Right forelimb (tissue), 1 donor: ENCODE data around the gene ASIC4.

ENCODE experiments used
- DNase-seq: peaks from one replicate; pipeline ENCODE4 v3.0.0-alpha.2; 2018

ASIC4 gene

GRCh38 chr2:219570924-219571310, 56.6 kb downstream of the ASIC4 start:
- peak; percentile 67 for DNase-seq

- peak; percentile 92 for DNase-seq
Observed at GRCh38 chr2:219571311-219572236, 57.3 kb downstream of the ASIC4 start, which contains the start of gene OBSL1. OBSL1 (minus strand) TSS chr2:219571539; CDS start chr2:219571232, 307 bp downstream.

DNA sequence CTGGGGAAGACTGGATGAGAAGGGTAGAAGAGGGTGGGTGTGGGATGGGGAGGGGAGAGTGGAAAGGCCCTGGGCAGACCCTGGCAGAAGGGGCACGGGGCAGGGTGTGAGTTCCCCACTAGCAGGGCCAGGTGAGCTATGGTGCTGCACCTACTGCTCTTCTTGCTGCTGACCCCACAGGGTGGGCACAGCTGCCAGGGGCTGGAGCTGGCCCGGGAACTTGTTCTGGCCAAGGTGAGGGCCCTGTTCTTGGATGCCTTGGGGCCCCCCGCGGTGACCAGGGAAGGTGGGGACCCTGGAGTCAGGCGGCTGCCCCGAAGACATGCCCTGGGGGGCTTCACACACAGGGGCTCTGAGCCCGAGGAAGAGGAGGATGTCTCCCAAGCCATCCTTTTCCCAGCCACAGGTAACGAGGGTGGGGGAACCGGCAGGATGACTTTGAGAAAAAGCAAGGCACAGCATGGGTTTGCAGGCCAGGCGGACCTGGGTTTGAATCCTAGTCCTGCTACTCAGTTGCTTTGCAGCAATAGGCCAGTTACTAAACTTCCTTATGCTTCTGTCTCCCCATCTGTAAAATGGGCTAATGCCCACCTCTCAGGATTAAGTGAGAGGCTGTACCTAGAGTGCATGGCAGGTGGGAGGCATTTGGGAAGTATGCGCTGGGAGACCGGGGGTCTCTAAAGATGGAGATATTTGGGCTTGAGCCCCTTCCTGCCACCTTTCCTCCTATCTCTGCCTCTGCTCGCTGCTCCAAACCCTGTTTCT, 58.1 kb downstream of the ASIC4 start, which contains the start of gene INHA:
Gene INHA, plus strand, starts transcription at position 74 of the 765 bp plus-strand sequence. Its CDS starts 65 bp downstream, at position 139.
- no peak for DNase-seq

DNA sequence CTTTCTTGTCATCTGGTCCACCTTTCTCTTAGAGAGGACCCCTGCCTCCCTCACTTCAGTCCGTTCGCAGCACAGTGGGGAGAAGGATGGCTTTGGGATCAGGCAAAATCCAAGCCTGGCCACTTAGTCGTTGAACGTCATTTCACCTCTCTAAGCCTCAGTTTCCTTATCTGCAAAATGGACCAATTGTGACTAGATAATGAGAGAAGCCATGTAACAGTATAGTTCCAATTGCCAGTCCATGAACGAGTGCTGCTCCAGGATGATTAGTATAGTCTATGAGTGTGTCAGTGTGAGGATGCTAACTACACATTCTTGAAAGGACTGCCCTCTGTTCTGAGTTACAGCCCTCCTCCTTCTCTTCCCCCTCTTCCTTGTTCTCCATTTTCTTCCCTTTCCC, 58.9 kb downstream of the ASIC4 start:
- no peak for DNase-seq

- DNase-seq, result no peak
Observed at GRCh38 chr2:219574484-219575311, 60.4 kb downstream of the ASIC4 start.

DNA sequence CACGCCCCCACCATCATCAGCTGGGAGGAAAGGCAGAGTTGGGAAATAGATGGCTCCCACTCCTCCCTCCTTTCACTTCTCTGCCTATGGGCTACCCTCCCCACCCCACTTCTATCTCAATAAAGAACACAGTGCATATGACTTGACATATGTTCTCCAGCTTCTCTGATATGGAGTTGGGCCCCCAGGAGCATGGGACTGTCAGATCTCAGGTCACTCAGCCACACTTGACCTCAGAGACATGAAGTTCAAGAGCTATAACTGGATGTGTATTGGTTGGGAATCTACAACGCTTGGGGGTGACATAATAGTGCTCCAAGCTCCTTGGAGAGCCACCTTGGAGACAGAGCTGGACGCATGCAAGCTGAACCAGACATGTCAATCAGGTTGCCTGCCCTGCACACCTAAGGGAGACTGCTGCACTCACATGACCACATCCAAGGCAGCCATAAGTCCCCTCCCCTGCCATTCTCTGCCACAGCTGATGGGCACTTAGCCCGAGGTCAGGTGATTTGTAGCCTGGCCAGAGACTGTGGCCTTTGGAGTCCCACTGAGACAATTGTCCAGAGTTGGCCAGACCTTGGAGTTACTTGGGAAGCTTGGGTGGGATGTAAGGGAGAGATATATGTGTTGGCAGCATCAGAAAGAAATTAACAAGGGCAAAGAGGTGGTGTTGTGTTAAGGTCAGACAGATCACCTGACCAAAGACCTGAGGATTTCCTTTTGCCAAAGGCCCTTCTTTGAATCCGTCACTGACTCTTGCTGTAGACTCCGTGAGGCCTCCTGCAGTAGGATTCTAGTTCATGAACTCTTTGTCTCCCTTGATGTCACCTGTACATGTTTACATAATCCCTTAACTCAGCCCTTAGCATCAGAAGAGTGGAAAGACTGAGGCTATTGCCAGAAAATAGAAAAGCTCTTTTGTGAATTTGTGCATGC, 61.6 kb downstream of the ASIC4 start:
- DNase-seq, result no peak

DNA sequence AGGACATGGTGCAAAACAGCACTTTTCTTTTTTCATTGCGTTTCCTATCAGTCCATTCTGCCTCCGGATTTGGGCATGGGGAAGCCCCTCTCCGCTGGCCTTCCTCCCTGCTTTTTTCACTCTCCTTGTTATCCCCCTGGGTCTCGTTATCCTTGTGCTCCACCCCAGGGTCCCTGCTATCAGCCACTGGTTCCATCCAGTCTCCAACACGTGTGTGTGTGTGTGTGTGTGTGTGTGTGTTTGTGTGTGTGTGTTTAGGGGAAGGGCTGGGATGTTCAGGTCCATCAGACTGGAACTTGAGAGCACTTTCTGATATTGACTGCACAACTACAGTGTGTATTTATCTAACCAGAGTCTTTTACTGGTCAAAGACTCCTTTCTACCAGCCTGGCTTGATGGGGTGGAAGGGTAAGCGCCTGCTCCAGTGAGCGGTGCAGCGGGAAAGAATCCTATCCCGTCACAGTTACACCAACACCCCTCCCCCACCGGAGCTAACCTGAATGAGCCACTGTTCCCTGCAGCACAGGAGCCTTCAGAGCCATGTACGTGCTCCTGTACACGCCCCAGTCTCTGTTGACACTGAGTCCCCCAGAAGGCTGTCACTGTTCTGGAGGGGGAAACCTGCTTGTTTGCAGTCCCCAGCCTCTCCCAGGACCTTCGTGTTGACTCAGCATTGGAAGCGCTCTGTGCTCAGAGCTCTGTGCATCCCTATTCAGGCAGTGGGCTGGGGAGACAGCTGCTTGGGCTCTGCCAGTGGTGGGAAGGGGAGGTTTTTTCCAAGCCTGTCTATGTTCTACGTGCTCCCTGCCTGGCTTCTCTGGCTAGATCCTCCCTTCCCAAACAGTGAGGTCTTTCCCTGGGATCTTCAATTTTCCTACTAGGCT, 62.5 kb downstream of the ASIC4 start:
- DNase-seq, result peak; percentile 76

GRCh38 chr2:219578811-219579613, 64.7 kb downstream of the ASIC4 start:
- DNase-seq, result no peak

GRCh38 chr2:219581346-219581745, 67.1 kb downstream of the ASIC4 start:
- DNase-seq, result no peak
